Kidney epithelial cell (primary cell): ENCODE data around the gene GOT1. TPM values are rescaled to one million over a fixed set of nuclear protein-coding genes. Genes with fewer than 3 reads are reported as not detected.

ENCODE experiments used
- DNase-seq: peaks from one replicate; pipeline ENCODE4 v3.0.0-alpha.2; 2010; ENCODE audit warnings: low read depth
- H3K27me3 ChIP-seq: 2 replicates; pipeline ENCODE4 v1.6.0; 2011; ENCODE audit warnings: low read length; ENCODE audit not compliant: control insufficient read depth, insufficient read depth
- H3K36me3 ChIP-seq: 2 replicates; pipeline ENCODE4 v1.5.1; 2011; ENCODE audit warnings: low read length; ENCODE audit not compliant: control insufficient read depth, insufficient read depth
- H3K4me3 ChIP-seq: 2 replicates; pipeline ENCODE4 v1.5.1; 2011; ENCODE audit warnings: low read depth, mild to moderate bottlenecking, control low read depth, low read length
- CTCF ChIP-seq: IDR thresholded peaks from 2 replicates; pipeline ENCODE4 v1.5.1; 2011; ENCODE audit warnings: mild to moderate bottlenecking, moderate library complexity, low read length, control low read depth, inconsistent platforms; ENCODE audit not compliant: insufficient read depth, poor library complexity, severe bottlenecking
- total RNA-seq: library from RNA; depleted of rRNA; stranded (reverse); fragments of >200 nt; gene quantifications from 2 replicates; pipeline ENCODE4 v1.2.3, GENCODE V29; 2015

Gene GOT1
- total RNA-seq, 1 donor from 2014 or later: 73.7 TPM

- TF ChIP-seq CTCF: no peak
- Histone ChIP-seq H3K27me3 (no peaks in the 10 kb centered on the region), H3K4me3 (no peak overlapping the region), H3K36me3 (peaks cover 2% of the 10 kb centered on the region)
- no peak for DNase-seq
Observed at GRCh38 chr10:99403674-99404073, 26.8 kb downstream of the GOT1 start.

- H3K36me3 ChIP-seq: no peaks in the 10 kb centered on the region
- no peak for DNase-seq
- no peak overlapping the region for H3K4me3 ChIP-seq
- H3K27me3 ChIP-seq: no peaks in the 10 kb centered on the region
- TF ChIP-seq CTCF: no peak
Observed at GRCh38 chr10:99399664-99400063, 30.8 kb downstream of the GOT1 start.

- TF ChIP-seq CTCF: no peak
- peak; percentile 23 for DNase-seq
- Histone ChIP-seq H3K27me3 (no peaks in the 10 kb centered on the region), H3K36me3 (no peaks in the 10 kb centered on the region), H3K4me3 (no peak overlapping the region)
Observed at GRCh38 chr10:99396471-99396870, 34.0 kb downstream of the GOT1 start.

- Histone ChIP-seq H3K4me3 (no peak overlapping the region), H3K27me3 (no peaks in the 10 kb centered on the region), H3K36me3 (no peaks in the 10 kb centered on the region)
- peak; percentile 79 for DNase-seq
- TF ChIP-seq CTCF: no peak
Observed at GRCh38 chr10:99395750-99396445, 34.5 kb downstream of the GOT1 start.

GRCh38 chr10:99394761-99395386 is 35.5 kb downstream of the GOT1 start:
- Histone ChIP-seq H3K27me3 (no peaks in the 10 kb centered on the region), H3K4me3 (no peak overlapping the region), H3K36me3 (no peaks in the 10 kb centered on the region)
- no peak for DNase-seq
- TF ChIP-seq CTCF: no peak

- TF ChIP-seq CTCF: no peak
- no peaks in the 10 kb centered on the region for H3K36me3 ChIP-seq
- DNase-seq: no peak
Observed at GRCh38 chr10:99394256-99394655, 36.2 kb downstream of the GOT1 start.

More at GRCh38 chr10:99394256-99394655, 36.2 kb downstream of the GOT1 start:
- no peaks in the 10 kb centered on the region for H3K27me3 ChIP-seq
- H3K4me3 ChIP-seq: no peak overlapping the region
